Measurements from ENCODE around the gene SLC18A3. TPM values are rescaled to one million over a fixed set of nuclear protein-coding genes. Genes with fewer than 3 reads are reported as not detected.
A peak's percentile ranks its signal among the peaks of the same experiment; 100 is the strongest.

SLC18A3 gene
- total RNA-seq, 1 experiment from 2014 or later, result not detected

DNA sequence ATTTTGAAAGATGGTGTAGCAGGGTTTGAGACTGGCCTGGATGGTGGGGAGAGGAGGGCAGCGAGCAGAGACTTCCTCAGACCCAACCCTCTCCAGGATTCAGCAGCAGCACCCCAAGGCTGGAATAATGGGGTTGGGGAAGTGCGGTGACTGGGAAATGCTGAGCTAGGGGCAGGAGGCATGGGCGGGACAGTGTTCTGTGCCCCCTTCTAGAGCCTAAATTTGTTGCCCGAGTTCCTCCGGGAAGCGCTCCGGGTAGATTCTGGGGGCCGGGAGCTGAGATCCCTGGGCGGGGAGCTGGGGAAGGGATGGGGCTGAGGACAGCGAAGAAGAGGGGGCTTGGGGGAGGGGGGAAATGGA lies 3.8 kb downstream of the SLC18A3 start, which contains the start of gene CHAT:
Gene CHAT, plus strand, starts transcription at position 156 of the 360 bp plus-strand sequence. Its CDS starts 153 bp downstream, at position 309.
- H3K27me3 ChIP-seq (ENCODE audit: low read length), result peaks cover 96% of the 10 kb centered on the region
- no peak within 1 kb of the TSS for H3K9ac ChIP-seq (ENCODE audit: low read length)
- H4K20me1 ChIP-seq (ENCODE audit: low read length), result no peaks in the 10 kb centered on the region
- ATAC-seq, result no peak
- H3K9me2 ChIP-seq (replicated peaks; ENCODE audit: low read length), result no peaks in the 10 kb centered on the region
- H3K36me3 ChIP-seq (ENCODE audit: low read depth, low read length), result no peaks in the 10 kb centered on the region
- ChIA-PET POLR2A (ENCODE audit: unreplicated experiment) (no interaction called here), CTCF (no interaction called here)
- no peaks in the 10 kb centered on the region for H3K4me1 ChIP-seq (ENCODE audit: insufficient read depth, low read length)
- DNase-seq, result no peak
- no peak within 1 kb of the TSS for H2AFZ ChIP-seq (ENCODE audit: low read length)
- TF ChIP-seq EZH2 (IDR thresholded peaks at IDR 0.05; ENCODE audit: low read length, unreplicated experiment), result no peak
- TF ChIP-seq, protein P1, sequence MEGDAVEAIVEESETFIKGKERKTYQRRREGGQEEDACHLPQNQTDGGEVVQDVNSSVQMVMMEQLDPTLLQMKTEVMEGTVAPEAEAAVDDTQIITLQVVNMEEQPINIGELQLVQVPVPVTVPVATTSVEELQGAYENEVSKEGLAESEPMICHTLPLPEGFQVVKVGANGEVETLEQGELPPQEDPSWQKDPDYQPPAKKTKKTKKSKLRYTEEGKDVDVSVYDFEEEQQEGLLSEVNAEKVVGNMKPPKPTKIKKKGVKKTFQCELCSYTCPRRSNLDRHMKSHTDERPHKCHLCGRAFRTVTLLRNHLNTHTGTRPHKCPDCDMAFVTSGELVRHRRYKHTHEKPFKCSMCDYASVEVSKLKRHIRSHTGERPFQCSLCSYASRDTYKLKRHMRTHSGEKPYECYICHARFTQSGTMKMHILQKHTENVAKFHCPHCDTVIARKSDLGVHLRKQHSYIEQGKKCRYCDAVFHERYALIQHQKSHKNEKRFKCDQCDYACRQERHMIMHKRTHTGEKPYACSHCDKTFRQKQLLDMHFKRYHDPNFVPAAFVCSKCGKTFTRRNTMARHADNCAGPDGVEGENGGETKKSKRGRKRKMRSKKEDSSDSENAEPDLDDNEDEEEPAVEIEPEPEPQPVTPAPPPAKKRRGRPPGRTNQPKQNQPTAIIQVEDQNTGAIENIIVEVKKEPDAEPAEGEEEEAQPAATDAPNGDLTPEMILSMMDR (conservative IDR thresholded peaks at IDR 0.05; ENCODE audit: low read depth, low read length), result no peak
- H3F3A ChIP-seq (ENCODE audit: low read length, unreplicated experiment), result no peaks in the 10 kb centered on the region
- intact Hi-C loops (cut with micrococcal nuclease), result no loop called here
- H3K27ac ChIP-seq (ENCODE audit: low read length), result no peak within 1 kb of the TSS
- no peaks in the 10 kb centered on the region for H3K79me2 ChIP-seq (ENCODE audit: low read length)
- no peak within 1 kb of the TSS for H3K4me3 ChIP-seq (ENCODE audit: low read length)
- H3K4me2 ChIP-seq (ENCODE audit: low read length), result no peak within 1 kb of the TSS
- no peaks in the 10 kb centered on the region for H3K9me3 ChIP-seq (ENCODE audit: low read length)
- no TSS peak for BruUV-seq (replicated peaks)

DNA sequence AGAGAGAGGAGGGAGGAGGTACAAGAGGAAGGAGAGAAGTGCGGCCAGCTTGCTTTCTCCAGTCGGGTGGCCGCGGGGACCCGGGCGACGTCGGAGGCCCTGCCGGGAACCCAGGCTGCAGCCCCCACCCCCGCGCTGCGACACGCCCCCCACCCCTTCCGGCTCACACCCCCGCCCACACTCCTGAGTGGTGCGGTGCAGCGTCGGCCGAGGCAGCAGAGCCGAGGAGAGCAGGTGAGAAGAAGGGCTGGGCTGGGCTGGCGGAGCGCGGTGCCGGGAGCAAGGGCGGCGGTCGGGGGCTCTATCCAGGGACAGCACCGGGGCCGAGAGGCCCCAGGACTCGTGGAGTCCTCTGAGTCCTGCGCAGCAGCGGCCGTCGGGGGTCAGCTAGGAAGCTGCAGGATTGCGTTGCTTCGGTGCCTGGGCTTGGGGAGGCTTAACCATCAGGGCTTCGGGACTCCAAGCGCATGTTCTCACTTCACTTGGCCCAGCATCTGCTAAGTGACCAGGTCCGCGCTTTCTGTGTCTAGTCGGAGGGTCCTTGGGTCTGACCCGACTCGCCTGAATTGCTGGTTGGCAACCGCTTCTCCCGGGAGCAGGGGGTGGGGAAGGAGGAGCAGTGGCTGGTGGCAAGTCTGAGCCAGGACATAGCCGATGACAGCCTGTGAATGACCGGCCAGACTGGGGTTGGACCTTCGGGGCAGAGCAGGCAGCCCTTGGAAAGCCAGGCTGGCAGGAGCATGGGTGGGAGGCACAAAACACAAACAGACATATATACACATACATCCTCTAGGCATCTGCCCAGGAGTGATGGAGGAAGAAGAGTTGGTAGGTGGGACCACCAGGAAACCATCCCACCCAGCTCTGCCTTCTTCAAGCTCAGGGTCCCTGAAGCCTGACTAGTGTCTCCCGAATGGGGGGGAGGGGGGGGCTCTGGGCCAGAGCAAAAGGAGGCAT lies 4.4 kb downstream of the SLC18A3 start:
- Histone ChIP-seq H3K79me2 (ENCODE audit: low read length) (no peaks in the 10 kb centered on the region), H2AFZ (ENCODE audit: low read length) (no peak overlapping the region), H3K27me3 (ENCODE audit: low read length) (peaks cover 96% of the 10 kb centered on the region), H3K4me2 (ENCODE audit: low read length) (no peak overlapping the region), H3K36me3 (ENCODE audit: low read depth, low read length) (no peaks in the 10 kb centered on the region), H3K4me1 (ENCODE audit: insufficient read depth, low read length) (no peaks in the 10 kb centered on the region), H3K4me3 (ENCODE audit: low read length) (no peak overlapping the region), H3K9me3 (ENCODE audit: low read length) (no peaks in the 10 kb centered on the region), H4K20me1 (ENCODE audit: low read length) (no peaks in the 10 kb centered on the region), H3K27ac (ENCODE audit: low read length) (no peak overlapping the region), H3K9me2 (replicated peaks; ENCODE audit: low read length) (no peaks in the 10 kb centered on the region), H3F3A (ENCODE audit: low read length, unreplicated experiment) (no peaks in the 10 kb centered on the region), H3K9ac (ENCODE audit: low read length) (no peak overlapping the region)
- ChIA-PET POLR2A (ENCODE audit: unreplicated experiment) (no interaction called here), CTCF (no interaction called here)
- intact Hi-C loops (cut with micrococcal nuclease), result no loop called here
- TF ChIP-seq, protein P1 (conservative IDR thresholded peaks at IDR 0.05; ENCODE audit: low read depth, low read length), result no peak
- TF ChIP-seq EZH2phosphoT487 (IDR thresholded peaks at IDR 0.05; ENCODE audit: borderline replicate concordance, low read length) (peak; percentile 67; the same call in 1 of the 2 replicates), EZH2 (IDR thresholded peaks at IDR 0.05; ENCODE audit: low read length, unreplicated experiment) (peak; percentile 83)
- BruUV-seq (replicated peaks), result no TSS peak
- no peak for ATAC-seq
- no peak for DNase-seq

DNA sequence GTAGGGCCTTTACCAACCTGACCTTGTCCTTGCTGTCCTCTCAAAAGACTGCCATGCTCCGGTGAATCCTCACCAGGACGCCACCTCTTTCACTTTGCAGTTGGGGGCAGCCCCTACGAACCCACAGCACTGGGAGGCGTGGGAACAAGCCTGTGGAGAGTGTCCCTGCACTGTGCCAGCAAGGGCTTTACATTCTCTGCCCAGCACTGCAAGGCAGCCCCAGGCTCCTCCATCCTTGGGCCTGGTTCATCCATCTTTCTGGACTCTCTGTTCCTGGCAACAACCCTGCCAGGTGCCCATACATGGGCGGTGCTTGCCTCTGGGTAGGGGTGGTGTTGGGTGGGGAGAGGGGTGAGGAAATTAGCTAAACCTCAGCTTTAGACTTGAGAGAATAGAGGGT lies 5.1 kb downstream of the SLC18A3 start:
- POLR2A ChIA-PET (ENCODE audit: unreplicated experiment), result no interaction called here
- H3F3A ChIP-seq (ENCODE audit: low read length, unreplicated experiment), result no peaks in the 10 kb centered on the region
- no peak overlapping the region for H2AFZ ChIP-seq (ENCODE audit: low read length)
- no peak for DNase-seq
- no peak for TF ChIP-seq EZH2 (IDR thresholded peaks at IDR 0.05; ENCODE audit: low read length, unreplicated experiment)
- TF ChIP-seq, protein P1 (conservative IDR thresholded peaks at IDR 0.05; ENCODE audit: low read depth, low read length), result no peak
- TF ChIP-seq EZH2phosphoT487 (IDR thresholded peaks at IDR 0.05; ENCODE audit: borderline replicate concordance, low read length), result no peak
- no peak overlapping the region for H3K27ac ChIP-seq (ENCODE audit: low read length)
- H4K20me1 ChIP-seq (ENCODE audit: low read length), result no peaks in the 10 kb centered on the region
- no peaks in the 10 kb centered on the region for H3K36me3 ChIP-seq (ENCODE audit: low read depth, low read length)
- ATAC-seq, result no peak
- H3K9me2 ChIP-seq (replicated peaks; ENCODE audit: low read length), result no peaks in the 10 kb centered on the region
- H3K4me2 ChIP-seq (ENCODE audit: low read length), result no peak overlapping the region
- no peaks in the 10 kb centered on the region for H3K9me3 ChIP-seq (ENCODE audit: low read length)
- CTCF ChIA-PET, result no interaction called here
- BruUV-seq (replicated peaks), result no TSS peak
- H3K4me1 ChIP-seq (ENCODE audit: insufficient read depth, low read length), result no peaks in the 10 kb centered on the region
- H3K79me2 ChIP-seq (ENCODE audit: low read length), result no peaks in the 10 kb centered on the region
- H3K9ac ChIP-seq (ENCODE audit: low read length), result no peak overlapping the region
- no peak overlapping the region for H3K4me3 ChIP-seq (ENCODE audit: low read length)
- intact Hi-C loops (cut with micrococcal nuclease), result no loop called here
- H3K27me3 ChIP-seq (ENCODE audit: low read length), result peaks cover 98% of the 10 kb centered on the region

Measured in PC-3 (cell line).